Right ventricle myocardium superior (tissue), 1 donor: ENCODE data around the gene KIAA1671. TPM values are rescaled to one million over a fixed set of nuclear protein-coding genes. Genes with fewer than 3 reads are reported as not detected.

Experiments used
- ATAC-seq: fragments of 200-7000 bp; cut with Tn5 transposase; one replicate; pipeline ENCODE4 v1.9.1; 2020; ENCODE audit warnings: mild to moderate bottlenecking; ENCODE audit not compliant: poor library complexity
- DNase-seq: peaks from one replicate; pipeline ENCODE4 v3.0.0-alpha.2; 2020
- intact Hi-C: fragments of 100-400 bp; cut with DNase I; formaldehyde crosslinking; loops from one replicate; pipeline ENCODE4 v1.11.2; 2022
- total RNA-seq: library from RNA; stranded (reverse); fragmentation: NEBNext Ultra II Directional; extraction: Animal tissue kit (Norgen Biotek cat#: 25700); gene quantifications from one replicate; pipeline ENCODE4 v1.2.1, GENCODE V29; 2021
- donor health status: DM: no; HTN: yes; CAD: no; lungs with severe emphysema.

KIAA1671 gene
- total RNA-seq, 1 donor from 2014 or later: 12.6 TPM

- ATAC-seq (peak; percentile 59), DNase-seq (peak; percentile 67)
- intact Hi-C loops: loop anchor here (5.0 kb wide), 1 partner anchor 73 kb away; the partner anchor contains the start of gene KIAA1671
Measured at GRCh38 chr22:25025491-25026400, 73.2 kb downstream of the KIAA1671 start.

GRCh38 chr22:25027043-25027906, 74.8 kb downstream of the KIAA1671 start:
- intact Hi-C loops: loop anchor here (5.0 kb wide), 1 partner anchor 75 kb away; the partner anchor contains the start of gene KIAA1671
- DNase-seq: no peak
- ATAC-seq: peak; percentile 42

- intact Hi-C loops: loop anchor here (5.0 kb wide), 1 partner anchor 76 kb away; the partner anchor contains the start of gene KIAA1671
- ATAC-seq (no peak), DNase-seq (peak; percentile 60)
Measured at GRCh38 chr22:25027959-25028840, 75.7 kb downstream of the KIAA1671 start.

- intact Hi-C loops: loop anchor here (5.0 kb wide), 1 partner anchor 76 kb away; the partner anchor contains the start of gene KIAA1671
- no peak for ATAC-seq
- DNase-seq: no peak
Measured at GRCh38 chr22:25028841-25029141, 76.3 kb downstream of the KIAA1671 start.

- intact Hi-C loops: loop anchor here (5.0 kb wide), 1 partner anchor 77 kb away; the partner anchor contains the start of gene KIAA1671
- ATAC-seq (no peak), DNase-seq (no peak)
Measured at GRCh38 chr22:25029181-25029580, 76.7 kb downstream of the KIAA1671 start.

GRCh38 chr22:25030636-25031035, 78.1 kb downstream of the KIAA1671 start:
- ATAC-seq (peak; percentile 77), DNase-seq (peak; percentile 67)
- intact Hi-C loops: no loop called here

GRCh38 chr22:25032066-25032465, 79.5 kb downstream of the KIAA1671 start:
- no peak for ATAC-seq
- DNase-seq: no peak
- intact Hi-C loops: no loop called here

- ATAC-seq (no peak), DNase-seq (no peak)
- intact Hi-C loops: no loop called here
Measured at GRCh38 chr22:25035715-25036114, 83.2 kb downstream of the KIAA1671 start.

GRCh38 chr22:25038239-25038638, 85.7 kb downstream of the KIAA1671 start:
- ATAC-seq (no peak), DNase-seq (no peak)
- intact Hi-C loops: no loop called here

- ATAC-seq: no peak
- intact Hi-C loops: no loop called here
Measured at GRCh38 chr22:25038771-25039170, 86.3 kb downstream of the KIAA1671 start.

GRCh38 chr22:25039255-25039654, 86.7 kb downstream of the KIAA1671 start:
- DNase-seq (no peak), ATAC-seq (no peak)
- intact Hi-C loops: no loop called here

More at GRCh38 chr22:25038771-25039170, 86.3 kb downstream of the KIAA1671 start:
- no peak for DNase-seq

GRCh38 chr22:25039754-25040153, 87.2 kb downstream of the KIAA1671 start:
- ATAC-seq (no peak), DNase-seq (no peak)
- intact Hi-C loops: no loop called here

- no peak for DNase-seq
- intact Hi-C loops: no loop called here
- no peak for ATAC-seq
Measured at GRCh38 chr22:25045159-25045558, 92.6 kb downstream of the KIAA1671 start.

GRCh38 chr22:25048071-25048470, 95.6 kb downstream of the KIAA1671 start:
- DNase-seq (no peak), ATAC-seq (no peak)
- intact Hi-C loops: loop anchor here (1.0 kb wide), 1 partner anchor 96 kb away; the partner anchor contains the start of gene KIAA1671

GRCh38 chr22:25048659-25049647, 96.4 kb downstream of the KIAA1671 start:
- intact Hi-C loops: loop anchor here (1.0 kb wide), 1 partner anchor 97 kb away; the partner anchor contains the start of gene KIAA1671

GRCh38 chr22:25049770-25050169, 97.3 kb downstream of the KIAA1671 start:
- intact Hi-C loops: loop anchor here (10.0 kb wide), 1 partner anchor 285 kb away; no protein-coding TSS in a partner anchor
- no peak for ATAC-seq

More at GRCh38 chr22:25048659-25049647, 96.4 kb downstream of the KIAA1671 start:
- DNase-seq (peak; percentile 61), ATAC-seq (peak; percentile 84)

GRCh38 chr22:25050566-25050965, 98.0 kb downstream of the KIAA1671 start:
- DNase-seq: no peak
- intact Hi-C loops: loop anchor here (10.0 kb wide), 1 partner anchor 286 kb away; no protein-coding TSS in a partner anchor
- no peak for ATAC-seq

More at GRCh38 chr22:25049770-25050169, 97.3 kb downstream of the KIAA1671 start:
- DNase-seq: no peak
